SHP77 (cell line): Measurements from ENCODE around the gene CRACDL.
"Not testable (repeated sequence)": the region's sequence is repeated elsewhere in the genome, so short reads cannot be mapped to it uniquely, and the experiment has no call there.

ENCODE experiments used
- DNase-seq, 2 experiments: peaks; one replicate each; lab custom pipeline; 2025; lab: John Stamatoyannopoulos, UW

Gene CRACDL

GRCh38 chr2:98882971-98883779 is 52.9 kb downstream of the CRACDL start:
- DNase-seq, result no peak

GRCh38 chr2:98882368-98882767 is 53.7 kb downstream of the CRACDL start:
- DNase-seq, result no peak

- no peak for DNase-seq
Measured at GRCh38 chr2:98881153-98881650, 54.8 kb downstream of the CRACDL start.

- DNase-seq, result no peak
Measured at GRCh38 chr2:98880266-98881152, 55.5 kb downstream of the CRACDL start.

GRCh38 chr2:98877658-98878057 is 58.4 kb downstream of the CRACDL start:
- not testable (repeated sequence) for DNase-seq

- DNase-seq, result no peak
Measured at GRCh38 chr2:98876741-98877140, 59.3 kb downstream of the CRACDL start.

- DNase-seq, result no peak
Measured at GRCh38 chr2:98875746-98876145, 60.3 kb downstream of the CRACDL start.

- peak in 1 of 2 experiments; percentile 28 for DNase-seq
Measured at GRCh38 chr2:98875081-98875728, 60.8 kb downstream of the CRACDL start.

GRCh38 chr2:98874186-98874689 is 61.8 kb downstream of the CRACDL start:
- no peak for DNase-seq

GRCh38 chr2:98872526-98872925 is 63.5 kb downstream of the CRACDL start:
- DNase-seq, result no peak

GRCh38 chr2:98871506-98871905 is 64.5 kb downstream of the CRACDL start:
- DNase-seq, result no peak

GRCh38 chr2:98870516-98871158 is 65.4 kb downstream of the CRACDL start:
- peak; percentile 73 to 83 for DNase-seq

- DNase-seq, result peak; percentile 93 to 96
Measured at GRCh38 chr2:98869870-98870269, 66.2 kb downstream of the CRACDL start.

GRCh38 chr2:98869272-98869641 is 66.8 kb downstream of the CRACDL start:
- DNase-seq, result peak; percentile 80 to 81

- DNase-seq, result peak in 1 of 2 experiments; percentile 24
Measured at GRCh38 chr2:98868548-98869271, 67.3 kb downstream of the CRACDL start.

GRCh38 chr2:98867539-98868309 is 68.3 kb downstream of the CRACDL start:
- DNase-seq, result peak in 1 of 2 experiments; percentile 19

- no peak for DNase-seq
Measured at GRCh38 chr2:98866033-98866432, 70.0 kb downstream of the CRACDL start.

- DNase-seq, result no peak
Measured at GRCh38 chr2:98861601-98862000, 74.4 kb downstream of the CRACDL start.

GRCh38 chr2:98859323-98859722 is 76.7 kb downstream of the CRACDL start:
- no peak for DNase-seq

- no peak for DNase-seq
Measured at GRCh38 chr2:98857001-98857400, 79.0 kb downstream of the CRACDL start.
